ENCODE results near the gene IL1RAPL1. TPM values are rescaled to one million over a fixed set of nuclear protein-coding genes. Genes with fewer than 3 reads are reported as not detected.

The IL1RAPL1 gene
- total RNA-seq, 1 donor from 2014 or later, result not detected

- no peak for DNase-seq (ENCODE audit: low read depth)
These were observed 650.7 kb downstream of the IL1RAPL1 start for GRCh38 chrX:29237972-29238371.

GRCh38 chrX:29241809-29242208, 654.6 kb downstream of the IL1RAPL1 start:
- FAIRE-seq, result no peak

More at GRCh38 chrX:29237972-29238371, 650.7 kb downstream of the IL1RAPL1 start:
- FAIRE-seq, result no peak
- TF ChIP-seq CTCF (IDR thresholded peaks at IDR 0.05; ENCODE audit: insufficient read depth, low read length, severe bottlenecking), result no peak
- Histone ChIP-seq H3K36me3 (ENCODE audit: control insufficient read depth, insufficient read depth, low read length) (no peaks in the 10 kb centered on the region), H3K27me3 (ENCODE audit: control insufficient read depth, insufficient read depth, low read length) (no peaks in the 10 kb centered on the region), H3K4me3 (ENCODE audit: low read depth, low read length) (no peak overlapping the region)

GRCh38 chrX:29242856-29243255, 655.6 kb downstream of the IL1RAPL1 start:
- no peaks in the 10 kb centered on the region for H3K27me3 ChIP-seq (ENCODE audit: control insufficient read depth, insufficient read depth, low read length)
- DNase-seq (ENCODE audit: low read depth), result no peak
- H3K36me3 ChIP-seq (ENCODE audit: control insufficient read depth, insufficient read depth, low read length), result no peaks in the 10 kb centered on the region
- no peak for FAIRE-seq
- no peak overlapping the region for H3K4me3 ChIP-seq (ENCODE audit: low read depth, low read length)
- TF ChIP-seq CTCF (IDR thresholded peaks at IDR 0.05; ENCODE audit: insufficient read depth, low read length, severe bottlenecking), result no peak

More at GRCh38 chrX:29241809-29242208, 654.6 kb downstream of the IL1RAPL1 start:
- Histone ChIP-seq H3K4me3 (ENCODE audit: low read depth, low read length) (no peak overlapping the region), H3K36me3 (ENCODE audit: control insufficient read depth, insufficient read depth, low read length) (no peaks in the 10 kb centered on the region), H3K27me3 (ENCODE audit: control insufficient read depth, insufficient read depth, low read length) (no peaks in the 10 kb centered on the region)
- no peak for TF ChIP-seq CTCF (IDR thresholded peaks at IDR 0.05; ENCODE audit: insufficient read depth, low read length, severe bottlenecking)
- DNase-seq (ENCODE audit: low read depth), result no peak

- FAIRE-seq, result no peak
These were observed 656.7 kb downstream of the IL1RAPL1 start for GRCh38 chrX:29243942-29244341.

GRCh38 chrX:29254515-29254914, 667.3 kb downstream of the IL1RAPL1 start:
- DNase-seq (ENCODE audit: low read depth), result no peak
- H3K4me3 ChIP-seq (ENCODE audit: low read depth, low read length), result no peak overlapping the region
- TF ChIP-seq CTCF (IDR thresholded peaks at IDR 0.05; ENCODE audit: insufficient read depth, low read length, severe bottlenecking), result no peak
- H3K36me3 ChIP-seq (ENCODE audit: control insufficient read depth, insufficient read depth, low read length), result no peaks in the 10 kb centered on the region
- no peaks in the 10 kb centered on the region for H3K27me3 ChIP-seq (ENCODE audit: control insufficient read depth, insufficient read depth, low read length)
- FAIRE-seq, result no peak

More at GRCh38 chrX:29243942-29244341, 656.7 kb downstream of the IL1RAPL1 start:
- Histone ChIP-seq H3K36me3 (ENCODE audit: control insufficient read depth, insufficient read depth, low read length) (no peaks in the 10 kb centered on the region), H3K27me3 (ENCODE audit: control insufficient read depth, insufficient read depth, low read length) (no peaks in the 10 kb centered on the region), H3K4me3 (ENCODE audit: low read depth, low read length) (no peak overlapping the region)
- no peak for TF ChIP-seq CTCF (IDR thresholded peaks at IDR 0.05; ENCODE audit: insufficient read depth, low read length, severe bottlenecking)
- DNase-seq (ENCODE audit: low read depth), result no peak

GRCh38 chrX:29257521-29257920, 670.3 kb downstream of the IL1RAPL1 start:
- Histone ChIP-seq H3K4me3 (ENCODE audit: low read depth, low read length) (no peak overlapping the region), H3K27me3 (ENCODE audit: control insufficient read depth, insufficient read depth, low read length) (no peaks in the 10 kb centered on the region), H3K36me3 (ENCODE audit: control insufficient read depth, insufficient read depth, low read length) (no peaks in the 10 kb centered on the region)
- no peak for TF ChIP-seq CTCF (IDR thresholded peaks at IDR 0.05; ENCODE audit: insufficient read depth, low read length, severe bottlenecking)
- no peak for DNase-seq (ENCODE audit: low read depth)
- FAIRE-seq, result no peak

All from bronchial epithelial cell (primary cell).